Activated naive CD4-positive, alpha-beta T cell treated with anti-CD3 and anti-CD28 coated beads for 36 hours (primary cell): ENCODE results near the gene PRMT5. TPM values are rescaled to one million over a fixed set of nuclear protein-coding genes. Genes with fewer than 3 reads are reported as not detected.

Experiments used
- CTCF ChIA-PET: fragments of 350-600 bp; sonication (Branson Sonifier 250); formaldehyde crosslinking; loops from one replicate; lab custom pipeline; 2021; ENCODE audit warnings: antibody characterized with exemption; lab: Charles Lee
- DNase-seq: peaks from one replicate; pipeline ENCODE4 v3.0.0-alpha.2; 2020
- H3K27ac Mint-ChIP-seq: one replicate; pipeline ENCODE4 v1.8.0; 2021; ENCODE audit warnings: mild to moderate bottlenecking, mixed read lengths
- H3K27me3 Mint-ChIP-seq: one replicate; pipeline ENCODE4 v1.8.0; 2021; ENCODE audit warnings: low read depth, mixed read lengths
- H3K36me3 Mint-ChIP-seq: one replicate; pipeline ENCODE4 v1.8.0; 2021; ENCODE audit warnings: low read depth, mixed read lengths
- H3K4me1 Mint-ChIP-seq: one replicate; pipeline ENCODE4 v1.8.0; 2021; ENCODE audit warnings: low read depth, mixed read lengths
- H3K4me3 Mint-ChIP-seq: one replicate; pipeline ENCODE4 v1.8.0; 2021; ENCODE audit warnings: mild to moderate bottlenecking, moderate library complexity, mixed read lengths
- H3K9me3 Mint-ChIP-seq: one replicate; pipeline ENCODE4 v1.8.0; 2021; ENCODE audit warnings: mixed read lengths
- intact Hi-C: fragments of 100-400 bp; cut with micrococcal nuclease; formaldehyde crosslinking; loops from one replicate; pipeline ENCODE4 v1.15.1; 2023
- total RNA-seq, 2 experiments: library from RNA; stranded (reverse); gene quantifications; one replicate each; pipeline ENCODE4 v1.2.3, GENCODE V29; 2021

Gene PRMT5
- total RNA-seq, 2 experiments from 2014 or later: 81.0 to 92.8 TPM

DNA sequence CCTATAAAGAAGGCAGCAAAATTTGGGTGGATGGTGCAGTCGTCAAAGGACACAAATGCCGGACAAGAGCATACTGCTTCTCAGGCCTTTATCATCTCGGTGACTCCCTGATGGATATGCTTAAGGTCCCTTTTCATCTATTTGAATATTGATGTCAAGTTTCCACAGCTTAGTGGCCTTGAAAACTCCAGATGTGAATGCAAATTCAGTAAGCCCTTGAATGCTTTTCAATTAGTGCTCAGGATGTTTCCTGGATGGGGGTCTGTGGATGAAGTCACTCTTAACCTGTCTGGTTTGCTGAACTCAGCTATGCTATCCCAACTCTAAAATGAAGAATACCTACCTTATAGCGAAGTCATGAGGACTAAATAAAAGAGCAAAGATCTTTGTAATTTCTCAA lies 35.5 kb downstream of the PRMT5 start:
- H3K4me3 Mint-ChIP-seq: no peak overlapping the region
- H3K4me1 Mint-ChIP-seq: peaks cover 17% of the 10 kb centered on the region
- H3K27me3 Mint-ChIP-seq: no peaks in the 10 kb centered on the region
- no peak for DNase-seq
- no peak overlapping the region for H3K27ac Mint-ChIP-seq
- H3K9me3 Mint-ChIP-seq: no peaks in the 10 kb centered on the region
- CTCF ChIA-PET: interaction anchor here (1.0 to 1.9 kb wide), 2 partner anchors 18 to 323 kb away, joined by 3 to 4 read pairs; no protein-coding TSS in a partner anchor
- intact Hi-C loops: no loop called here
- no peaks in the 10 kb centered on the region for H3K36me3 Mint-ChIP-seq

GRCh38 chr14:22892488-22892887 lies 36.7 kb downstream of the PRMT5 start:
- Mint-ChIP-seq H3K27me3 (no peaks in the 10 kb centered on the region), H3K27ac (no peak overlapping the region), H3K4me3 (no peak overlapping the region), H3K36me3 (no peaks in the 10 kb centered on the region), H3K4me1 (peaks cover 22% of the 10 kb centered on the region), H3K9me3 (no peaks in the 10 kb centered on the region)
- no peak for DNase-seq
- CTCF ChIA-PET: interaction anchor here (1.9 kb wide), 1 partner anchor 322 kb away, joined by 4 read pairs; no protein-coding TSS in a partner anchor
- intact Hi-C loops: no loop called here

GRCh38 chr14:22890416-22890815 lies 38.8 kb downstream of the PRMT5 start:
- H3K27ac Mint-ChIP-seq: no peak overlapping the region
- intact Hi-C loops: no loop called here
- CTCF ChIA-PET: interaction anchor here (0.6 to 10.8 kb wide), 6 partner anchors 10 to 108 kb away, joined by 3 to 125 read pairs (median 4); partner anchors contain the start of gene LRP10
- H3K4me1 Mint-ChIP-seq: peaks cover 32% of the 10 kb centered on the region
- H3K4me3 Mint-ChIP-seq: no peak overlapping the region
- H3K27me3 Mint-ChIP-seq: peaks cover 2% of the 10 kb centered on the region
- H3K36me3 Mint-ChIP-seq: no peaks in the 10 kb centered on the region
- H3K9me3 Mint-ChIP-seq: no peaks in the 10 kb centered on the region
- DNase-seq: no peak

GRCh38 chr14:22888662-22889061 lies 40.5 kb downstream of the PRMT5 start:
- Mint-ChIP-seq H3K4me1 (peaks cover 40% of the 10 kb centered on the region), H3K36me3 (no peaks in the 10 kb centered on the region), H3K9me3 (no peaks in the 10 kb centered on the region), H3K27me3 (peaks cover 2% of the 10 kb centered on the region), H3K4me3 (no peak overlapping the region), H3K27ac (no peak overlapping the region)
- CTCF ChIA-PET: interaction anchor here (0.6 to 10.8 kb wide), 11 partner anchors 12 to 802 kb away, joined by 3 to 125 read pairs (median 3); partner anchors contain the start of gene LRP10
- intact Hi-C loops: loop anchor here (1.0 kb wide), 1 partner anchor 12 kb away; no protein-coding TSS in a partner anchor
- DNase-seq: peak; percentile 57

- Mint-ChIP-seq H3K9me3 (no peaks in the 10 kb centered on the region), H3K4me1 (peaks cover 45% of the 10 kb centered on the region), H3K36me3 (no peaks in the 10 kb centered on the region), H3K27me3 (peaks cover 2% of the 10 kb centered on the region), H3K27ac (peak overlapping the region; percentile 13), H3K4me3 (peak overlapping the region; percentile 83)
- DNase-seq: peak; percentile 59
- intact Hi-C loops: loop anchor here (1.0 to 2.0 kb wide), 5 partner anchors 12 to 59 kb away; partner anchors contain the start of genes LRP10, MRPL52, PRMT5 and RBM23
- CTCF ChIA-PET: interaction anchor here (0.6 to 10.8 kb wide), 6 partner anchors 13 to 74 kb away, joined by 3 to 125 read pairs (median 4); partner anchors contain the start of gene LRP10
Observed at GRCh38 chr14:22887990-22888378, 41.2 kb downstream of the PRMT5 start.

GRCh38 chr14:22887260-22887989 lies 41.8 kb downstream of the PRMT5 start:
- intact Hi-C loops: loop anchor here (1.0 to 2.0 kb wide), 4 partner anchors 16 to 59 kb away; partner anchors contain the start of genes LRP10, MRPL52, PRMT5 and RBM23
- H3K36me3 Mint-ChIP-seq: no peaks in the 10 kb centered on the region
- CTCF ChIA-PET: interaction anchor here (1.1 to 10.8 kb wide), 5 partner anchors 13 to 73 kb away, joined by 3 to 125 read pairs (median 5); partner anchors contain the start of gene LRP10
- no peaks in the 10 kb centered on the region for H3K9me3 Mint-ChIP-seq
- H3K27me3 Mint-ChIP-seq: peaks cover 2% of the 10 kb centered on the region
- DNase-seq: peak; percentile 61
- H3K27ac Mint-ChIP-seq: peak overlapping the region; percentile 84
- H3K4me3 Mint-ChIP-seq: peak overlapping the region; percentile 83
- H3K4me1 Mint-ChIP-seq: peaks cover 50% of the 10 kb centered on the region

DNA sequence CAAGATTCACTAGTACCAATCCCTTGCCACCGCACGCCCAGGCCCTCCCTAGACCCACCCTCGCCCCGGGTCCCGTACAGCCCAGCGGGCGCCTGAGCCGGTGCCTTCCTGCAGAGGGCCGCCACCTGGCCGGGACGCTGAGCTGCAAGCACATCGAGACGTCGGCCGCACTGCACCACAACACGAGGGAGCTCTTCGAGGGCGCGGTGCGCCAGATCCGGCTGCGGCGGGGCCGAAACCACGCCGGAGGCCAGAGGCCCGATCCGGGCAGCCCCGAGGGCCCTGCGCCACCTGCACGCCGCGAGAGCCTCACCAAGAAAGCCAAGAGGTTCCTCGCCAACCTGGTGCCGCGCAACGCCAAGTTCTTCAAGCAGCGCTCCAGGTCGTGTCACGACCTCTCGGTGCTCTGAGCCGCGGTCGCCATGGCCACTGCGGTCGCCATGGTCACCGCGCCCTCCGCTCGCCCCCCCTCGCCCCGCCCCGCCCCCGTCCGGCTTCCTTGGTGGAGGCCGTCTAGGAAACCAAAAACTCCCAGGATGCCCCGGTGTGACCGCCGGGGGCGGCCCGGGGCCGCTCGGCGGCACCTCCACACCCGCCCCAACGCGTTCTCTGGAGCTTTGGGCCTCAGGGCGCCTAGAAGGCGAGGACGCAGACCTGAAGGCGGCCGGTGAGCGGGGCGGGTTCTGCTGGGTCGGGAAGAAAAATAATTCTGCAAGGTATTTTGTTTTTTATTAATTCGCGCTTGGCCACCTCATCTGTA lies 42.5 kb downstream of the PRMT5 start:
- peak; percentile 87 for DNase-seq
- H3K4me3 Mint-ChIP-seq: peak overlapping the region; percentile 83
- CTCF ChIA-PET: interaction anchor here (1.1 to 10.8 kb wide), 4 partner anchors 14 to 43 kb away, joined by 3 to 125 read pairs (median 38); partner anchors contain the start of gene LRP10
- H3K27me3 Mint-ChIP-seq: peaks cover 2% of the 10 kb centered on the region
- intact Hi-C loops: loop anchor here (1.0 to 2.0 kb wide), 4 partner anchors 15 to 58 kb away; partner anchors contain the start of genes LRP10, MRPL52, PRMT5 and RBM23
- H3K27ac Mint-ChIP-seq: peak overlapping the region; percentile 84
- H3K4me1 Mint-ChIP-seq: peaks cover 50% of the 10 kb centered on the region
- H3K36me3 Mint-ChIP-seq: no peaks in the 10 kb centered on the region
- no peaks in the 10 kb centered on the region for H3K9me3 Mint-ChIP-seq

GRCh38 chr14:22885975-22886374 lies 43.2 kb downstream of the PRMT5 start:
- Mint-ChIP-seq H3K9me3 (no peaks in the 10 kb centered on the region), H3K36me3 (no peaks in the 10 kb centered on the region)
- intact Hi-C loops: loop anchor here (2.0 kb wide), 1 partner anchor 57 kb away; the partner anchor contains the start of gene MRPL52

GRCh38 chr14:22884738-22885523 lies 44.2 kb downstream of the PRMT5 start:
- Mint-ChIP-seq H3K27me3 (peaks cover 2% of the 10 kb centered on the region), H3K27ac (no peak overlapping the region), H3K4me3 (no peak overlapping the region), H3K9me3 (no peaks in the 10 kb centered on the region), H3K4me1 (peaks cover 45% of the 10 kb centered on the region), H3K36me3 (no peaks in the 10 kb centered on the region)
- CTCF ChIA-PET: interaction anchor here (0.9 to 10.8 kb wide), 6 partner anchors 12 to 61 kb away, joined by 3 to 125 read pairs (median 4); partner anchors contain the start of gene LRP10
- no peak for DNase-seq
- intact Hi-C loops: no loop called here

More at GRCh38 chr14:22885975-22886374, 43.2 kb downstream of the PRMT5 start:
- no peak for DNase-seq
- H3K4me3 Mint-ChIP-seq: peak overlapping the region; percentile 83
- H3K27ac Mint-ChIP-seq: no peak overlapping the region
- CTCF ChIA-PET: interaction anchor here (0.9 to 10.8 kb wide), 4 partner anchors 14 to 63 kb away, joined by 3 to 125 read pairs (median 38); partner anchors contain the start of gene LRP10
- H3K4me1 Mint-ChIP-seq: peaks cover 50% of the 10 kb centered on the region
- H3K27me3 Mint-ChIP-seq: peaks cover 2% of the 10 kb centered on the region

DNA sequence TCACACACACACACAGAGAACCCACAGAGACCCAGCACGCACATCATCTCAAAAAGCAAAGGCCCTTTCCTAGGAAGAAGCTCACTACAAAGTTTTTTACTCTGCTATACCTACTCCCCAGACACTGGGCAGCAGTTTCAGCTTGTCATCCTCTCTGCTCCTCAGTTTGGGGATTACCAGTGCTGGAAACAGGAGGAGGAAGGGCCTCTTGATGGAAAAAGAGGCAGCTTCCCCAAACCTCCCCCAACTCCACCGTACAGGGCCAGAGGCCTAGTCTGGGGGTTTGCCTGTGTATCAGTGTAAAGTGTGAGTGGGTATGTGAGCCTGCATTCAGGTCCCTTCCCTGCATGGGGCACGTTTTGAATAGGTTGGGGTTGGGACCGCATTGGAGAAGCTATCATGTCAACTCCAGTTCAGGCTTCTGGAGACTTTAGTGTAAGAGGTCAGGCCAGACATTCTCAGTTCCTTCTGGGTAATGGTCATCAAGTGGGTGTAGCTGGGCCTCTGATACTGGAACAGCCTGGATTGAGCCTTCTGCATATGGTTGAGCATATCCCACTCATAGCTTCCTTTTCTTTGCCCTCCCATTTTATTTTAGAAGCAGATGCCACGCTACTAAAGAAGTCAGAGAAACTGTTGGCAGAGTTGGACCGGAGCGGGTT lies 45.0 kb downstream of the PRMT5 start:
- no peak for DNase-seq
- no peaks in the 10 kb centered on the region for H3K36me3 Mint-ChIP-seq
- peaks cover 2% of the 10 kb centered on the region for H3K27me3 Mint-ChIP-seq

More for the DNA sequence above, 45.0 kb downstream of the PRMT5 start:
- intact Hi-C loops: no loop called here
- no peak overlapping the region for H3K4me3 Mint-ChIP-seq
- no peaks in the 10 kb centered on the region for H3K9me3 Mint-ChIP-seq
- peaks cover 40% of the 10 kb centered on the region for H3K4me1 Mint-ChIP-seq
- CTCF ChIA-PET: interaction anchor here (0.5 to 10.8 kb wide), 7 partner anchors 12 to 111 kb away, joined by 3 to 125 read pairs (median 4); partner anchors contain the start of gene LRP10
- H3K27ac Mint-ChIP-seq: no peak overlapping the region
